Embryonic facial prominence (tissue), 1 donor: ENCODE data around the gene TRAPPC2L.
"Not testable (repeated sequence)": the region's sequence is repeated elsewhere in the genome, so short reads cannot be mapped to it uniquely, and the experiment has no call there.

Experiments
- DNase-seq: peaks from one replicate; pipeline ENCODE4 v3.0.0-alpha.2; 2016; ENCODE audit errors: extremely low spot score

Gene TRAPPC2L

GRCh38 chr16:88877564-88878289 lies 20.8 kb downstream of the TRAPPC2L start:
- no peak for DNase-seq

DNA sequence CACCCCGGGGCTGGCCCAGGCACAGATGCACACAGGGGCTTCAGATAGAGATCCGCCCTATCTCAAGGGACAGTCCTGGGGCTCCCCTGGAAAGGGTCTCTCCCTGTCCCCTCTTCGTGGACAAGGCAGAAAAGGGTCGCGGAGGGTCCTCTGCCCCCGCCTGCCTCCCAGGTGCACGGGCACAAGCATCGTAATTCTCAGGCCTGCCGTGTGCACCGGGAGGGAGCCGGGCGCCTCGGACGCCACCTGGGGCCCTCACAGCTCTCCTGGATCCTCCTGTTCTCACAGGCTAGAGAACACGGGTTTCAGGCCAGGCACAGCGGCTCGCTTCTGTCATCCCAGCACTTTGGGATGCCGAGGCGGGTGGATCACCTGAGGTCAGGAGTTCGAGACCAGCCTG lies 21.4 kb downstream of the TRAPPC2L start:
- DNase-seq: no peak

- DNase-seq: no peak
These were observed 22.2 kb downstream of the TRAPPC2L start for GRCh38 chr16:88878967-88879787.

GRCh38 chr16:88879788-88880055 lies 22.8 kb downstream of the TRAPPC2L start:
- no peak for DNase-seq

- DNase-seq: no peak
These were observed 23.5 kb downstream of the TRAPPC2L start for GRCh38 chr16:88880226-88881006.

DNA sequence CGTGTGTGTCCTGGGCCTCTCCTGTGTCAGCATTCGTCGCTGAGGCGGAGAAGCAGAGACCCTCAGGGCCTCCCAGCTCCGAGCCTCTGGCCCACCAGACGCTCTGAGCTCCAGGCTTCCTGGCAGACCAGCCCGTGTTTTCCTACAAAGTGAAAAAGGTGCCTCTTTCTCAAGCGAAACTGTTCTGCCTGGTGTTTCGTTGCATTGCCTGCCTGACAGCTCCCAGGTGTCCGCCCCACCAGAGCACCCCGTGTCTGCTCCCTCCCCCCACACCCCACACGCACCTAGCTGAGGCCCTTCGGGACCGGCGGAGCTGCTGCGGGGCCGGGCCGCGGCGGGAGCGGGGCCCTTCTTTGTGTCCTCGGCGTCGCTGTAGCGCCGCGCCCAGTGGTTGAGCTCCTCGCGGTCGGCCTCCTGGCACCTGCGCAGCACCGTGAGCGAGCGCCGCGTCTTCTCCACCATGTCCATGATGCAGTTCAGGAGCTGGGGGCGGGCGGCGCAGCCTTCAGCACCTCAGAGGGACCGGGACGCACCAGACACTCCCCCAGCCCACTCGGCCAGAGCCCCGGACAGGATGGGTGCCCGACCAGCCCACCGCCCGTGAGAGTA lies 24.2 kb downstream of the TRAPPC2L start:
- DNase-seq: no peak

DNA sequence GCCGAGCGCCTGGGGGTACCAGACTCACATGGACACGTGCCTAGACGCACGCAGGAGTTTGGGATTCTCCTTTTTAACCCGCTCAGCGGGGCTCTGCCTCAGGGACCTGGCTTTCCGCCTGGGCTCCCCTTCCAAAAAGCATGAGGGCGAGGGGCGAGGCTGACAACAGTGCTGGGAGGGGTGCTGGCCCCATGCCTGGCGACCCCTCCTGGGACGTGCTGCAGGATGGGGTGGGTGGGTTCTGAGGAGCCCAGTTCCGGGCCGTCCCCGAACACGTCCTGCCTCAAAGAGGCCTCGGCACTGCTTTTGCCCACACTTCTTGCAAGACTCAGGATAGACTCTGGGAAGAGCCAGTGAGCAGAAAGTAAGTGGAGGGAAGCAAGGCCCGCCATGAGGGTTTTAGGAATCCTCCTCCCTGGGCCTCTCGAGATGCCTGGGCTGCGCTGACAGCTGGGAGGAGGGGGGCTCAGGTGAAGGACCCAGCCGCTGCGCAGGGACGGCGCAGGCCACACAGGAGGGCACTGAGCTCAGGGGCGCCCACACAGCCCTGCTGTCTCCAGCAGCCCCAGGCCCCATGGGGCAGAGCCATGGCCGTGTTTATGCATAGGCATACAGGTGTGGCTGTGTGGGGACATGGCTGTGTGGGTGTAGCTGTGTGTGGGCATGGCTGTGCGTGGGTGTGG lies 24.9 kb downstream of the TRAPPC2L start:
- no peak for DNase-seq

- DNase-seq: no peak
These were observed 25.6 kb downstream of the TRAPPC2L start for GRCh38 chr16:88882358-88883030.

- DNase-seq: no peak
These were observed 26.4 kb downstream of the TRAPPC2L start for GRCh38 chr16:88883117-88883895.

GRCh38 chr16:88883946-88884345 lies 27.0 kb downstream of the TRAPPC2L start:
- DNase-seq: no peak

- no peak for DNase-seq
These were observed 27.8 kb downstream of the TRAPPC2L start for GRCh38 chr16:88884569-88885271.

DNA sequence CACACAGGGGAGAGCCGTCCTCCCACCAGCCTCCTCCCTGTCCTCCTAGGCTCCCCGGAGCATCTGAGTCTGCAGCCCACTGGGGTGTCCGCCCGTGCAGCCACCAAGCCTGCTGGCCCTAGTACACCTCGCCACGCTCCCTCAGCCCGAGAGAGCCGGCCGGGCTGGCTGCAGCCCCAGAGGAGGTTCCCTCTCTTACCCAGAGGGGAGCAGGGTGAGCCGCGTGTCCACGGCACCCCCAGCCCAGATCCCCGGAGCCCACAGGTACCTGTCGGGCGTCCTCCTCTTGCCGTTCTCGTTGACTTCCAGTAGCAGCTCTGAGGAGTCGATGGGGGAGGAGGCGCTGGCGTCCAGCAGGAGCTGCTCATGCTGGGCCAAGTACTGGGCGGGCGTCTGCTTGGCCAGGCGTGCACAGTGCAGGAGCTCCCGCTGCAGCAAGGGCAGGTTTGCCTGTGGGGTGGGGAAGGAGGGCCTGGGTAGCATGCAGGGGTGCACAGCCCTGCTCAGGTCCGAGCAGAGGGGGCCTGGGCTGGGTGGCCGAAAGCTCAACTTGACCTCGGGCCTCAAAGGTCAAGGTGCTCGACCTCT lies 28.9 kb downstream of the TRAPPC2L start:
- DNase-seq: no peak

DNA sequence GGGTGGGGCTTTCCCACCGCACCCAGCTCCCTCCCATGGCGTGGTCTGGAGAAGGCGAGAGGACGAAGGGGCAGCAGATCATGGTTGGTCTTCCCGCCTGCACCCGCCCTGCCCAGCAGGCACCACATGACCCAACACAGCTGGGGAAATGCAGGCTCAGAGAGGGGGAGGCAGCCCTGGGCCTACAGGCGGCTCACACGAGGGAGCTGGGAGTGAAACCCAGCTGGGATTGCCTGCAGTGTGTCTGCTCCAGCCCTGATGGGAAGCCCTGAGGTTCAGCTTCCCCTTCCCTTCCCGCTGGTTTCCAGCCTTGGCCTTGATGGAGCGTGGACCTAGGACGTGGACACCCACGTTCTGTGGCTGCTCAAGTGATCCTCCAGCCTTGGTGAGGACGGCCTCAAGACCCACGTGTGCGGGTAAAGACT lies 29.5 kb downstream of the TRAPPC2L start:
- no peak for DNase-seq

DNA sequence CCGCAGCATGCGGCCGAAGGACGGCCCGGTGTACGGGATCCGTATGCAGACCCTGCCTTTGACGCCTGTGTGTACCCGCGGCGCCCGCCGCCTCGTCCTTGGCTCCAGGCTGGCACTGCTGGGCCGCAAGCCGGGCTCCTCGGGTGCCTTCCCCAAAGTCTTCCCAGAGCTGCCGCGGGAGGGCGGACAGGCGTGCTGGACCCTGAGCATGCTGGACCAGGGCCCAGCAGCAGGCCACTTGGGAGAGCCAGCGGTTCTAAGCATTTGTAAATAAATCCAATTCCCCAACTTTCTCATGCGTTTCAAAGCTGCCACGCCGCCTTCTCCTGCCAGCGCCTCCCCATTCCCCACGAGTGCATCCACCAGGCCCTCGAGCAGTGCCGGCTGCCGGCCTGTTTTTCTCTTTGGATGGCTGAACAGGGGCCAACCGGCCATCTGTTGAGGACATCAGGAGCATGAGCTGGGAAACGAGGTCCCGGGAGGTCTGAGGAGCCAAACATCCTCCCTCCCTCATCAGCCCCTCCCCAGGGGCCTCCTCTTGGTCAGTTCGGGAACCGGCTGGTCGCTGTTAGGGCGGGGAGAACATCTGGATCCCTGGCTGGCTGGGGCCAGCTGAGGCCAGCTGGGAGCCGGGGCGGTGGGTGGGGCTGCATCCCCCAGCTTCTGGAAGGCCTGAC lies 30.1 kb downstream of the TRAPPC2L start:
- no peak for DNase-seq

GRCh38 chr16:88888057-88888456 lies 31.1 kb downstream of the TRAPPC2L start:
- DNase-seq: no peak

- no peak for DNase-seq
These were observed 31.8 kb downstream of the TRAPPC2L start for GRCh38 chr16:88888461-88889387.

GRCh38 chr16:88889702-88890352 lies 32.9 kb downstream of the TRAPPC2L start:
- DNase-seq: not testable (repeated sequence)
